CD4-positive, alpha-beta T cell treated with Interleukin-21 for 1 hour (primary cell): Measurements from ENCODE around the gene HSDL2.
A peak's percentile ranks its signal among the peaks of the same experiment; 100 is the strongest.
"Not testable (repeated sequence)": the region's sequence is repeated elsewhere in the genome, so short reads cannot be mapped to it uniquely, and the experiment has no call there.

Experiments used
- DNase-seq: peaks from one replicate; pipeline ENCODE4 v3.0.0-alpha.2; 2020

Gene HSDL2

GRCh38 chr9:112380102-112380824, at the start of gene HSDL2:
Gene HSDL2 (plus strand): TSS chr9:112380108. CDS start chr9:112380164, 56 bp downstream.
- no peak for DNase-seq

DNA sequence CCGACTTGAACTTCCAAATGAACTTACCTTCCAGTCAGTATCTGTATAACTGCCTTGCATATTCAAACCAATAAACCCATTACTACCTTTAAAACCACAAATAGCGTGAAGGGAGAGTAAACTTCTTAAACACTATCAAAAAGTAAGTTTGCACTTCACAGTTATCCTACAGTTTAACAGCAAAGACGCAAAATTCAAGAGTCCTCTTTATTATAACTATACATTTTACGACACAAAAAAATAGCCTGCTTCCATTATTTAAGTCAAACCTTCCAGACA, 48.3 kb upstream of the HSDL2 start:
- DNase-seq, result no peak

DNA sequence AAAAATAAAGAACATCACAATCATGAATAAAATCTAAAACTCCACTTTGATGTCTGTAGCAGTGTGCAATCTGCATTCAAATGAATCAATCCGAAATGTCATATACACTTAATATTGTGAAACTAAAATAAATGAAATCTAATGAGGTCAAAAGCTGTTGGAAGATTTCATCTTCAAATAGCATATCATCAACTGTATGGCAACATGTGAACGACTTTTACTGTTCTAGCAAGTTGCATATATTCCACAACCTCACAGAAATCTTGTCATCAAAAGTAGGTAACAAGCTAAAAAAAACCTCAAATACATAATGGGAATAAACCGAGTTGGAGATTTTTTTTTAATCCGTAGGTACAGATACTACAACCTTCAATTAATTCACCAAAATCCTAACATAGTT, 47.7 kb upstream of the HSDL2 start:
- no peak for DNase-seq

- DNase-seq, result no peak
These were observed 47.3 kb upstream of the HSDL2 start for GRCh38 chr9:112332674-112332976.

GRCh38 chr9:112332977-112333638, 46.8 kb upstream of the HSDL2 start, which contains the start of gene PTBP3:
Gene PTBP3 (minus strand): TSS chr9:112333619. CDS start chr9:112297865, 35,754 bp downstream.
- DNase-seq, result peak; percentile 82

- peak; percentile 95 for DNase-seq
These were observed 46.1 kb upstream of the HSDL2 start for GRCh38 chr9:112333639-112334431.

- peak; percentile 62 for DNase-seq
These were observed 45.5 kb upstream of the HSDL2 start for GRCh38 chr9:112334432-112334841.

GRCh38 chr9:112337547-112337946, 42.4 kb upstream of the HSDL2 start:
- no peak for DNase-seq

DNA sequence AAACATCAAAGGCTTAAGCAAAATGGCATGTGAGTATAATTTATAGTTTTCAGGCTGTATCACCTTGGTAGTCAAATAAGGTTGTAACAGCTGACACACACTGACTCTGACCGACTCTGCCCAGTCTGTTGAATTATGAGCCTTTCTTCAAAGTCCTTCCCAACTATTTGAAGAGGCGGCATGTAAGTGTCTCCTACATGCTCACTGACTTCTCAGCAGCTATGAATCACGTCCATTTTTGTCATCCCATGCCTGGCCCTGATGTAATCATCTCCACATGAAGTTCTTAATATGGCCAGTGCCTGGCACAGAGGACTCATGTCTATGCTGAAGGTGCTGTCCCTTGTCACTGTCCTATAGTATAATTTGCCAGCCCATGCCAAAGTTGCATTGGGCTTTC, 41.3 kb upstream of the HSDL2 start:
- no peak for DNase-seq

DNA sequence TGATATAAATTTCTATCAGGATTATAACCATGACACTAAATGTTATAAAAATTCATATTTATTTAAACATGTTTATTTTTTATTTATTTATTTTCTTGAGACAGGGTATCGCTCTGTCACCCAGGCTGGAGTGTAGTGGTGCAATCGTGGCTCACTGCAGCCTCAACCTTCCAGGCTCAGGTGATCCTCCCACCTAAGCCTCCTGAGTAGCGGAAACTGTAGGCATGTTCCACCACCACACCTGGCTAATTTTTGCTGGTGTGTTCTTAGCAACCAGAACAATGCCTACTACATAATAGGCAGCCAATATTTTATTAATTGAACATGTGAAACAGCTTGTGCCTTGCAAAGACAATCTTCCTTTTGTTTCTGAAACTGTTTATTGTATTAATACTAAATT, 40.0 kb upstream of the HSDL2 start:
- DNase-seq, result no peak

- no peak for DNase-seq
These were observed 38.2 kb upstream of the HSDL2 start for GRCh38 chr9:112341730-112342129.

DNA sequence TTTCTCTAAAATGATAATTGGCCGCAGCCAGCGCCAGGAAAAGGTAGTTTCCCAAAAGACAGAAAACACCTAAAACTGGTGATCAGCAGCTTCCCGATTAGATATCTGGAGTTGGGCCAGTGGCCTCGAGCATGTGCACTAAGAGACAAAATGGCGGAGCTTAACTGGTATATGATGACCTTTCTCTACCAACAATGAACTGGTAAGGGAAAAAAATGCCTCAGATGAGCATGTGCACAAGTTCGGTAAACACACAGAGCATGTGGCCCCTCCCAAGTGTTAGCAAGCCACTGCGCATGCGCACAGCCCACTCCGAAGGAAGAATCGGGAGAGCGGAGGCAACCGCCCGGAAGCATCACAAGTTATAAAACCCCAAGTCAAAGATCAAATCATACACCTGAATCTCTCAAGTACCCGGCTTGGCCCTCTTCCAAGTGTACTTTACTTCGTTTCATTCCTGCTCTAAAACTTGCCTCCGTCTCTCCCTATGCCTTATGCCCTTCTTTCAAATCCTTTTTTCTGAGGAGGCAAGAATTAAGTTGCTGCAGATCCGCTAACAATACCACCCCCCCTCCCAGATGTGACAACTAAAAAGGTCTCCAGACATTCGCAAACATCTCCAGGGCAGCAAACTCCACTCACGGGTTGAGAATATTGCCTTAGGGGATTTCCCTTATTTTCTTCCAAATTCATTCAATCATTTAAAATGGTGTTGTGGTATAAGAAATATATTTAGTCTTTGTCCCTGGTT, 31.5 kb upstream of the HSDL2 start:
- peak; percentile 77 for DNase-seq

- DNase-seq, result no peak
These were observed 30.9 kb upstream of the HSDL2 start for GRCh38 chr9:112349008-112349333.

DNA sequence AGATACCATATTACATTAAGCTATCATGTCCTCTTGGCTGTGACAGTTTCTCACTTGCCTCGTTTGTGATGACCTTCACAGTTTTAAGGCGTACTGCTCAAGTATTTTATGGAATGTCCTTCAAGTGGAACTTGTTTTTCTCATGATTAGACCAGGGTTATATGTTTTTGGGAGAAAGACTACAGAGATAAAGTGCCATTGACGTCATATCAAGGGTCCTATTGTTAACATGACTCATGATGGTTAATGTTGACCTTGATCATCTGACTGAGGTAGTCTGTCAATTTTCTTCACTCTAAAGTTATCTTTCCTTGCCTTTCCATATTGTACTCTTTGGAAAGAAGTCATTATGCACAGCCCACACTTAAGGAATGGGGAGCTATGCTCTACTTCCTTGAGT, 28.7 kb upstream of the HSDL2 start:
- no peak for DNase-seq

GRCh38 chr9:112352209-112352608, 27.7 kb upstream of the HSDL2 start:
- DNase-seq, result no peak

DNA sequence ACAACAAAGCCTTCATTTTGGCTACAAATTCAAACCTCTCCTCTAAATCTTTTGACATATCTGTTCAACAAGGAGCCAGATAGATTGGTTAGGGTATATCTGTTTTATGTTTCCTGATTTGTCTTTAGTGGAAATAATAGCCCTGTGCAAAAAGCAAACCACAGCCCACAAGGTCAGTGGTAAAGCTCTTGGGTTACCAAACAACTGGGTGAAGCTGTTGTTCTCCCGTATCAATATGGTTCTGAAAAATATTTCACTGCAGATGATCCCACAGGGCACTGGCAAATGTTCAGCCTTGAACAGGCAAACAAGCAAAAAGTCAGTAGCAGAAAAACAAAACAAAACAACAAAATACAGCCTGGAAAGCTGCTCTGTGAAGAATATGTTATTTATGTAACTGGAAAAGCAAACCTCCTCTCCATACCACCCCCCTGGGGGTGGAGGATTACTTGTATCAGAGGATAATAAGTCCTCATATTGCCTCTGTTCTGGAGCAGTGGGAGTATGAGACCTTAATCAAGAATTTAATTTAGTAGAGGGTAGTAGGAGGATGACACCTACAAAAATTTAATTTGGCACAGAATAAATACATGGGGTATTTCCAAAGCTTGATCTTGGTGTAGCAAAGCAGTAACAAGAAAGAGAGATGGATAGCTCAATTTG, 25.7 kb upstream of the HSDL2 start:
- no peak for DNase-seq

GRCh38 chr9:112355427-112355897, 24.4 kb upstream of the HSDL2 start:
- no peak for DNase-seq

DNA sequence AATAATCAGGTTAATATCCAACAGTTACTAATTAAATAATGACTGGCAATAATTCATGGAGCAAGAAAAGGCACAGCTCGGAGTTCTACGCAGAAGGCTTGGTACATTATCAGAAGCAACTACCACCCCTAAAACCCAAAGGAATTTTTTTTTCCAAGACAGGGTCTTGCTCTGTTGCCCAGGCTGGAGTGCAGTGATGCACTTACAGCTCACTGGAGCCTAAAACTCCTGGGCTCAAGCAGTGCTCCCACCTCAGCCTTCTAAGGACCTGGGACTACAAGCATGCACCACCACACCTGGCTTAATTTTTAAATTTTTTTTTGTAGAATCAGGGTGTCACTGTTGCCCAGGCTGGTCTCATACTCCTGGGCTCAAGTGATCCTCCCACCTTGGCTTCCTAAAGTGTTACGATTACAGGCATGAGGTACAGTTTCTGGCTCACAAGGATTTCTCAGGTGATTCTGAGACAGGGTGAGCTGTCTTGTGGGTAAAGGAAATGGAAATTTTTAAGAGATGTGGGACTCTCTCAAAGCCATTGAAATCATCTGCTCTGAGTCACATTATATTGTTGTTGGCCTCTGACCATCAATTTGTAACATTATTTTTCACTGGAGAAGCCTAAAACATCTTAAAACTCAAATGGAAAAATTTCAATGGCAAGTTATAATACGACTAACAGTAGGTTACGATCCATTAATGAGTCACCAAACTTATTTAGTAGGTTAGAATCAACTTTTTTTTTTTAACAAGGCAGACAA, 19.7 kb upstream of the HSDL2 start:
- DNase-seq, result no peak

DNA sequence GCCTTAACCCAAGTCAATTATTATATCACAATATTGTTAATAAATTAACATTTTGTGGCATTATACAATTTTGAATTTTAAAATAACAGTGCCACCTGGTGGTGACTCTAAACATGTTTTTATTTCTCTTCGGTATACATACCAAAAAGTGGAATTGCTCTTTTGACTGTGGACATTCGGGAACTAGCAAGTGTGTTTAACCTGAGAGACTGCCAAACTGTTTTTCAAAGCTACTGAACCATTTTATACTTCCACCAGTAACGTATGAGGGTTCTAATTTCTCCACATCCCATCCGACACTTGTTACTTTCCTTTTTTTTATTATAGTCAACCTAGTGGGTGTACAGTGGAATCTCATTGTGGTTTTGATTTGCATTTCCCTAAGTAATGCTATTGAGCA, 18.3 kb upstream of the HSDL2 start:
- DNase-seq, result peak; percentile 66

- DNase-seq, result no peak
These were observed 15.1 kb upstream of the HSDL2 start for GRCh38 chr9:112364761-112365160.

DNA sequence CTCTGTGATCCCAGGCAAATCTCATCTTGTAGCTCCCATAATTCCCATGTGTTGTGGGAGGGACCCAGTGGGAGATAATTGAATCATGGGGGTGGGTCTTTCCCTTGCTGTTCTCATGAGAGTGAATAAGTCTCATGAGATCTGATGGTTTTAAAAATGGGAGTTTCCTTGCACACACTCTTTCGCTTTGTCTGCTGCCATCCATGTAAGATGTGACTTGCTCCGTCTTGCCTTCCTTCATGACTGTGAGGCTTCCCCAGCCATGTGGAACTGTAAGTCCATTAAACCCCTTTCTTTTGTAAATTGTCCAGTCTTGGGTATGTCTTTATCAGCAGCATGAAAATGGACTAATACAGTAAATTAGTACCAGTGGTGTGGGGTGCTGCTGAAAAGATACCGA, 14.7 kb upstream of the HSDL2 start:
- not testable (repeated sequence) for DNase-seq

- no peak for DNase-seq
These were observed 13.3 kb upstream of the HSDL2 start for GRCh38 chr9:112366591-112366990.
